Thymus (tissue), 11 donors: Measurements from ENCODE around the gene FAM83E. TPM values are rescaled to one million over a fixed set of nuclear protein-coding genes. Genes with fewer than 3 reads are reported as not detected.

Experiments
- DNase-seq, 9 donors: peaks; one replicate each; pipeline ENCODE4 v3.0.0-alpha.2; 2013; ENCODE audit warnings: low spot score in 9 of 9, low read depth in 6 of 9, missing footprints in 1 of 9
- H3K27ac ChIP-seq, 2 donors: one replicate each; pipeline ENCODE4 v1.5.1; 2013; ENCODE audit warnings: control low read depth in 1 of 2, low read depth in 1 of 2, low read length in 1 of 2, mild to moderate bottlenecking in 1 of 2, moderate library complexity in 1 of 2
- H3K27me3 ChIP-seq, 2 donors: one replicate each; pipeline ENCODE4 v1.5.1; 2013; ENCODE audit warnings: low read length in 1 of 2; ENCODE audit not compliant: control insufficient read depth in 2 of 2, insufficient read depth in 1 of 2
- H3K36me3 ChIP-seq, 2 donors: one replicate each; pipeline ENCODE4 v1.5.1; 2013; ENCODE audit warnings: low read length in 1 of 2, mild to moderate bottlenecking in 1 of 2, moderate library complexity in 1 of 2; ENCODE audit not compliant: control insufficient read depth in 2 of 2, insufficient read depth in 2 of 2
- H3K4me1 ChIP-seq, 2 donors: one replicate each; pipeline ENCODE4 v1.5.1; 2013; ENCODE audit warnings: low read length in 2 of 2; ENCODE audit not compliant: control insufficient read depth in 2 of 2, insufficient read depth in 2 of 2
- H3K4me3 ChIP-seq, 2 donors: one replicate each; pipeline ENCODE4 v1.5.1; 2013; ENCODE audit warnings: low read length in 2 of 2, control low read depth in 1 of 2, mild to moderate bottlenecking in 1 of 2
- H3K9me3 ChIP-seq, 2 donors: one replicate each; pipeline ENCODE4 v1.5.1; 2013; ENCODE audit warnings: low read length in 1 of 2, mild to moderate bottlenecking in 1 of 2; ENCODE audit not compliant: control insufficient read depth in 2 of 2, insufficient read depth in 1 of 2
- WGBS: extraction: QIAGEN DNeasy Blood & Tissue Kit; methylation state at CpG from one replicate; pipeline ENCODE4 v1.1.7; 2013; 5-methylcytosine and 5-hydroxymethylcytosine counted together
- polyA plus RNA-seq: library from polyadenylated mRNA; stranded (reverse); fragments of 200-250 nt; gene quantifications from one replicate; pipeline ENCODE4 v1.2.3, GENCODE V29; 2013
- total RNA-seq: library from RNA; stranded (reverse); fragments of 120-200 nt; gene quantifications from one replicate; pipeline ENCODE4 v1.2.4, GENCODE V29; 2013
- donor health status: healthy.

Gene FAM83E
- total and polyA plus RNA-seq, 2 donors, result 0.33 to 2.2 TPM

GRCh38 chr19:48644839-48645619, 30.2 kb upstream of the FAM83E start:
- DNase-seq, result peak in 5 of 9 donors; percentile 66 to 88 (median 75)
- peaks cover 24 to 54% of the 10 kb centered on the region in 2 donors for H3K4me1 ChIP-seq
- peak overlapping the region; percentile 76 to 90 for H3K27ac ChIP-seq
- 4% methylated on average over 25 of the region's 25 CpGs for WGBS
- H3K36me3 ChIP-seq, result no peaks in the 10 kb centered on the region
- H3K4me3 ChIP-seq, result peak overlapping the region; percentile 55 to 65
- H3K27me3 ChIP-seq, result peaks cover 0 to 12% of the 10 kb centered on the region in 2 donors
- H3K9me3 ChIP-seq, result no peaks in the 10 kb centered on the region

- peaks cover 19 to 50% of the 10 kb centered on the region in 2 donors for H3K4me1 ChIP-seq
- whole genome bisulfite sequencing, result 88% methylated on average over 4 of the region's 4 CpGs
- DNase-seq, result no peak
- no peak overlapping the region for H3K27ac ChIP-seq
- no peak overlapping the region for H3K4me3 ChIP-seq
- peaks cover 0 to 19% of the 10 kb centered on the region in 2 donors for H3K27me3 ChIP-seq
- no peaks in the 10 kb centered on the region for H3K36me3 ChIP-seq
- H3K9me3 ChIP-seq, result no peaks in the 10 kb centered on the region
These were observed 29.5 kb upstream of the FAM83E start for GRCh38 chr19:48644355-48644754.

GRCh38 chr19:48642862-48643261, 28.0 kb upstream of the FAM83E start:
- no peak for DNase-seq
- no peak overlapping the region for H3K27ac ChIP-seq
- WGBS, result 98% methylated on average over 5 of the region's 5 CpGs

GRCh38 chr19:48641850-48642249, 27.0 kb upstream of the FAM83E start:
- DNase-seq, result no peak
- Histone ChIP-seq H3K36me3 (no peaks in the 10 kb centered on the region), H3K9me3 (no peaks in the 10 kb centered on the region), H3K4me3 (no peak overlapping the region), H3K27me3 (peaks cover 0 to 25% of the 10 kb centered on the region in 2 donors), H3K4me1 (peaks cover 13 to 42% of the 10 kb centered on the region in 2 donors), H3K27ac (no peak overlapping the region)
- WGBS, result 95% methylated on average over 2 of the region's 2 CpGs

More at GRCh38 chr19:48642862-48643261, 28.0 kb upstream of the FAM83E start:
- Histone ChIP-seq H3K9me3 (no peaks in the 10 kb centered on the region), H3K4me1 (peaks cover 20 to 50% of the 10 kb centered on the region in 2 donors), H3K27me3 (peaks cover 0 to 25% of the 10 kb centered on the region in 2 donors), H3K4me3 (no peak overlapping the region), H3K36me3 (no peaks in the 10 kb centered on the region)

- no peak for DNase-seq
- peaks cover 0 to 14% of the 10 kb centered on the region in 2 donors for H3K27me3 ChIP-seq
- H3K9me3 ChIP-seq, result peaks cover 0 to 1% of the 10 kb centered on the region in 2 donors
- no peak overlapping the region for H3K4me3 ChIP-seq
- WGBS, result 90% methylated on average over 33 of the region's 33 CpGs
- no peak overlapping the region for H3K27ac ChIP-seq
- H3K36me3 ChIP-seq, result no peaks in the 10 kb centered on the region
- peaks cover 18 to 38% of the 10 kb centered on the region in 2 donors for H3K4me1 ChIP-seq
These were observed 24.9 kb upstream of the FAM83E start for GRCh38 chr19:48639483-48640375.

GRCh38 chr19:48638831-48639381, 24.0 kb upstream of the FAM83E start:
- no peak for DNase-seq
- H3K9me3 ChIP-seq, result peaks cover 0 to 4% of the 10 kb centered on the region in 2 donors
- peaks cover 17 to 38% of the 10 kb centered on the region in 2 donors for H3K4me1 ChIP-seq
- WGBS, result 90% methylated on average over 16 of the region's 16 CpGs
- peaks cover 0 to 14% of the 10 kb centered on the region in 2 donors for H3K27me3 ChIP-seq
- peak overlapping the region in 1 of 2 donors; percentile 58 for H3K4me3 ChIP-seq
- no peaks in the 10 kb centered on the region for H3K36me3 ChIP-seq
- H3K27ac ChIP-seq, result peak overlapping the region; percentile 91 to 98

GRCh38 chr19:48637948-48638830, 23.3 kb upstream of the FAM83E start:
- peaks cover under 1 to 3% of the 10 kb centered on the region in 2 donors for H3K36me3 ChIP-seq
- H3K9me3 ChIP-seq, result peaks cover 0 to 4% of the 10 kb centered on the region in 2 donors
- H3K27ac ChIP-seq, result peak overlapping the region; percentile 91 to 98
- peak in 8 of 9 donors; percentile 75 to 96 (median 88) for DNase-seq
- 6% methylated on average over 29 of the region's 29 CpGs for WGBS
- H3K27me3 ChIP-seq, result peaks cover 0 to 14% of the 10 kb centered on the region in 2 donors
- H3K4me3 ChIP-seq, result peak overlapping the region; percentile 54 to 58
- peaks cover 23 to 45% of the 10 kb centered on the region in 2 donors for H3K4me1 ChIP-seq

GRCh38 chr19:48637449-48637947, 22.6 kb upstream of the FAM83E start:
- Histone ChIP-seq H3K9me3 (peaks cover 0 to 4% of the 10 kb centered on the region in 2 donors), H3K4me1 (peaks cover 23 to 52% of the 10 kb centered on the region in 2 donors), H3K27ac (peak overlapping the region; percentile 91 to 98), H3K27me3 (peaks cover 0 to 14% of the 10 kb centered on the region in 2 donors), H3K36me3 (peaks cover 3 to 9% of the 10 kb centered on the region in 2 donors), H3K4me3 (peak overlapping the region; percentile 71 to 77)
- under 1% methylated on average over 38 of the region's 38 CpGs for WGBS
- peak; percentile 94 to 100 (median 99) for DNase-seq
